Renal pelvis (tissue), 4 donors: Measurements from ENCODE around the gene PDK2. TPM values are rescaled to one million over a fixed set of nuclear protein-coding genes. Genes with fewer than 3 reads are reported as not detected.

ENCODE experiments used
- DNase-seq: peaks from one replicate; pipeline ENCODE4 v3.0.0-alpha.2; 2013
- polyA plus RNA-seq, 3 donors: library from polyadenylated mRNA; unstranded; fragments of 120-200 nt; gene quantifications; one replicate each; pipeline ENCODE4 v1.2.1, GENCODE V29; 2013; ENCODE audit not compliant: insufficient read length in 3 of 3

The PDK2 gene
- polyA plus RNA-seq, 3 donors, result 125 to 135 (median 129) TPM

DNA sequence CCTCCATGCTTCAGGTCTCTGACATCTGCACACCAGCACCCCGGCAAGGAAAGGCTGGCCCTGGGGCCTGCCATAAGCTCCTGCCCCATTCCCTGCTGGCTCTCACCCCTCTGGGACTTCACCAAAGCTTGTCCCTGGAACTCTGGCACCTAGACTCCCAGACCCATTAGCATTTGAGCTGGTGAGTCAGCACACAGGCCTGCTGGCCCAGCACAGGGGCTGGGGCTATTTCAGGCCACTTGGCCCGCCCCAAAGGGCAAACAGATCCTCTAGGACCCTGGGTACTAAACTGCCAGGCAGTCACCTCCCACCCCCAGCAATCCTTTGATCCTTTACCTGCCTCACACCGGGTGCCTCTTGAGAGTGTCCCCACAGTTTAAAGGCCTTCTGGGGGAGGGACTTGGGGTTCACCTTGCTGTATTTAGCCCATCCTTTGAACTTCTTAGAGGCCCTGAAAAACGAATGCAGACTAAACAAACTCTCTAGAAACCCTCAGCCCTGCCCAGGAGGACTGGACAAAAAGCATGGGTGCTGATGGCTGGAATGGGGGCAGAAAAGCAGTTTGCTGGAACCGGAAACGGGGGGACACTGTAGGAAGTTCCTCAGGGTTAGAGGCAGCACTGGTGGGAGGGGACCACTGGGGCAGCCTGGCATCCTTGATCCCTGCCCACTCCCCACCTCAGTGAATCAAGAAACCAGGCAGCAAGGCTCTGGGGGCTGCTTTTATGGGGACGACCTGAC lies 38.0 kb downstream of the PDK2 start:
- DNase-seq, result no peak

- DNase-seq, result no peak
Measured at GRCh38 chr17:50133769-50134099, 38.6 kb downstream of the PDK2 start.

DNA sequence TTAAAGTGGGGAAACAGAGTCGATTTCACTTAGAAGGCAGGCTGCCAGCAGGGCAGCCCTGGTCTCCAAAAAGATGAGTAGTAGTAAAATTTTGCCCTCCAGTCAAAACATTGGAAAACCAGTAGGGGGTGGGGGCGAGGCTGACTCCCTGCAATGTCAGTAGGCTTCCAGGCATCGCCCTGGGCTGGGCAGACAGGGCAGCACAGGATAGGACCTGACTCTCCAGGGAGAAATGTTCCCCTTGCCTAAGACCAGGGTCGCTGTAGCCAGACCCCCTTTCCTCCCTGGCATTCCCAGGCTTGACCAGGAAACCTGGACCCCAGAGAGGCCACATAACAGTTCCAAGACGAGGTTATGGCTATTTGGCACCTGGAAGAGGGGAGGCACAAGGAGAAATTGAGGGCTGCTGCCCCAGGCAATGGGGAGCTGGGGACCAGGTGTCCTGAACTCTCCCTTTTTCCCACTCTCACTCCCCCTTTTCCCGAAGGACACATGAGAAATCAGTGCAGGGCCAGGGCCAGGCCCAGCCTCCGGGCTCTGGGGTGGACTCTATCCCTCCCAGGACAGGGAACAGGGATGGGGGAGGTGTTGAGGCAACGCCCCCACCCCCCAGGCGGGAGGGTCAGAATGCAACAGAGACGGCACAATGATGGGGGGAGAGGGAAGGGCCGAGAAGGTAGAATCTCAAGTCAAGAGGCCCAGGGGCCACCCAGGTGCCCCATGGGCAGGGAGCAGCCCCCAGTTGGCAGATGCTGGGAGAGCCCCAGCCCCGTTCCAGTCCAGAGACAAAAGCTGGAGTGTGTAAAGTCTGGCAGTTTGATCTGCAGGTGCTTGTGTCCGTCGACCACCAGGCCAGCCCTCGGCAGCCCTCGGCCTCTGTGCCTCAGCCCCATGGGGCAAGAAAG lies 39.3 kb downstream of the PDK2 start:
- DNase-seq, result no peak

- no peak for DNase-seq
Measured at GRCh38 chr17:50135316-50136095, 40.4 kb downstream of the PDK2 start.

DNA sequence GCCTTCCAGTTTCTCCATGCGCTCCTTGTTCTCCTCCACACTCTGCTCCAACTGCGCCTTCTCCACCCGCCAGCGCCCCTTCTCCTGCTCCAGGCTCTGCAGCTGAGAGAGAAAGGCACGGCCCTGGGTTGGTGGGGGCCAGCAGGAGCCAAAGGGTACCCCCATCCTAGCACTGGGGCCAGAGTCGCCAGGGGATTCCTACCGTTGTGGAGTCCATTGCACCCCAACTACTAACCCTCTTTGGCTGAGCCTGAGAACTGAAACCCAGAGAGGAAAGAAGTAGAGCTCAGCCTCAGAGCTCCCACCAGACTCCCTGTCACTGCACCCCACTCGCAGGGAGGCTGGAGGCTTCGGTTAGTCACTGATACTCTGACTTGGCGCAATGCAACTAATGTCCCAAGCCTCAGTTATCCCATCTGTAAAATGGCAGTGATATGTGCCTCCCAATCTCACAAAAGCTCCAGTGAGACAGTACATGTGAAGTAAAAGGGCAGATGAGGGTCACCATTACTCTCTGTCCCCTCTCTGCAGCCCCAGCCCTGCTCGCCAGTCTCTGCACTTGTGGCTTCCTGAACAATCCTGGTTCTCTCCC lies 41.0 kb downstream of the PDK2 start:
- no peak for DNase-seq

DNA sequence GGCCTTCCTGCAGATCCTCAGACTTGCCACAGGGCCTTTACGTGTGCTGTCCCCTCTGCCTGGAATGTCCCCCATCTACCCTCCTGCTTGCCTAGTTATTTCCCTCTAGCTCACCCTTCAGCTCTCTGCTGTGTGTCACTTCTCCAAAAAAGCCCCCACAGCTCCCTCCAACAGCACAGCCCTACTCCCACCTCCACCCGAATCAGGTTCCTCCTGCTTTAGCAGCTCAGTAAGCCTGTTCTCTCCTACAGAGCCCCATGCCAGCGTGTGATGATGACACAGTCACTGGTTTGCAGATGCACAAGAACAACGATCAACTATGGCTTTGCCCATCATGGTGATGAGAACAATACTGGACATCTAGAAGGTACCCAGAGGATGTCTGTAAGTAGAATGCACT lies 41.9 kb downstream of the PDK2 start:
- no peak for DNase-seq

DNA sequence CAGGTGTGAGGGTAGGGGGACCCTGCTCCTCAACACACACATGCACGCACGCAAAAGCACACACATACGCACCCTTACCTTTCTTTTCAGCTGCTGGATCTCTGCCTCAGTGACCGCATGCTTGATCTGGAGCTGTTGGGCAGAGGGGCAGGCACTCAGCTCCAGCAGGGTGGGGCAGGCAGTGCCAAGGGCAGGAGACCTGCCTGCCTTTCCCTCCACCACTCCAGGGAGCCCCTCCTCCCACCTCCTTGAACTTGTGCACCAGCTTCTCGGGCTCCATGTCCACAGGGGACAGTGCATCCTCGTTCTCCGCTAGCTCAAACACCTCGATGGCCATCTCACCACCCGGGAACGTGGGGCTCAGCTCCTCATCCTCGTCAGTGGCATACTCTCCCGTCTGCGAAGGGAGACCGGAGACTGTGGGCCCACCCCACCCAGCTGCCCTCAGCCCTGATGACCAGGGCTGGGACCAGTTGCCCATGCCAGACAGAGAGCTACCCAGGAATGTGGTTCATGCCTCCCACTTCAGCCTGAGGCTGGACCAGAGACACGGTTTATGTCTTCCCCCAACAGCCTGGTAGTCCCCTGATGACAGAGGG lies 44.1 kb downstream of the PDK2 start:
- no peak for DNase-seq

GRCh38 chr17:50139950-50140885 lies 45.1 kb downstream of the PDK2 start:
- DNase-seq, result no peak

DNA sequence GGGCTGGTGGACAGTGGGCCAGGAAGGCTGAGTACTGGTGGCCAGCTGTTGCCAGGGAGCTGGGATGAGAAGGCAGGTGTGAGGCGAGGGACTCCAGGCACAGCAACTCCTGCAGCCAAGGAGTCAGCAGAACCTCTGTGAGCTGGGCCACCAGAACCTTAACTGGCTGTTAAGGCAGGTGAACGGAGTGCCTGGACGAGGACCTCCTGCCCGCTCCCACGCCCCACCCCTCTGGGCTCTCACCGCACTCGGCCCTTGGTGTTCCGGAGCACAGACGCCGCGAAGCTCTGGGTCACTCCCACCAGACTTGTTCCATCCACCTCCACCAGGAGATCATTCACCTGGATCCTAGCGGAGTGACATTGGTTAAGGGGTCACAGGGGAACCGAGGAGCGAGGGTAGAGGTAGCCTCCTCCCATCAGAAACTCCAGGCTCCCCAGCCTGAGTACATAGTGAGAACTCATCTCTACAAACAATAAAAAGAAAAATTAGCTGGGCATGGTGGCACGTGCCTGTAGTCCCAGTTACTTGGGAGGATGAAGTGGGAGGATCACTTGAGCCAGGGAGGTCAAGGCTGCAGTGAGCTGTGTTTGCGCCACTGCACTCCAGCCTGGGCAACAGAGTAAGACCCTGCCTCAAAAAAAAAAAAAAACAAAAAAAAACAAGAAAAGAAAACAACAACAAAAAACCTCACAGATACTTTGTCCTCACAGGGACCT lies 46.0 kb downstream of the PDK2 start:
- DNase-seq, result no peak

GRCh38 chr17:50141745-50142110 lies 46.6 kb downstream of the PDK2 start:
- no peak for DNase-seq

- DNase-seq, result no peak
Measured at GRCh38 chr17:50143461-50144176, 48.5 kb downstream of the PDK2 start.

GRCh38 chr17:50144355-50144754 lies 49.2 kb downstream of the PDK2 start:
- DNase-seq, result no peak

GRCh38 chr17:50144845-50145531 lies 49.8 kb downstream of the PDK2 start:
- DNase-seq, result no peak

DNA sequence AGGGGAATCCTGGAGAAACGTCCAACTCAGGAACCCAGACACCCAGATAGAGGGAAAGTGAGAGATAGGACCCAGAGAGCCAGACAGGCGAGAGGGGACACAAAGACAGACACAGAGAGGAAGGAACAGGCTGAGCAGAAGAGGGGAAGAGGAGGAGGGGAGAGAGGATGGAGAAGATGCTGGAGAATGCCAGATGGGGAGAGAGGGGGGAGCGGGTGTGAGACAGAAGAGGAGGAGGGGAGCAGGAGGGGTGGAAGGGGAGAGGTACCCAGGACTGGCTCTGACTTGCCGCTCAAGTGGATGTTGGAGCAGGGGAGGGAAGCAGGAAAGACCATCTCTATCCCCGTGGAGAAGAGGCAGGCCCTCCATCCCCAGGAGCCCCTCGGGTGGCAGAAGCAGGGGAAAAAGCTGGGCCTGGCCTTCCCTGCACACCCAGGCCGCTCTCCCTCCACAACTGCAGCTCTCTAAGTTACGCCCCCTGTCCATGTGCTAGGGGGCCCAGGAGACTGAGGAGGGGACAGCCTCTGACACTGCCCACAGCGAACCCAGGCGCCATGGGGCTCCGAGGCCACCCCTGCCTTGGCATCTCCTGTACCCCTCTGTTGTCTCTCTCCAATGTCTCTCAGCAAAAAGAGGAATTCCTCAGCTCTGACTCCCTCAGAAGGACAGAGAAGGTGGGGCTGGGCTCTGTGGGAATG lies 50.5 kb downstream of the PDK2 start:
- DNase-seq, result no peak

- no peak for DNase-seq
Measured at GRCh38 chr17:50146230-50146926, 51.2 kb downstream of the PDK2 start.

DNA sequence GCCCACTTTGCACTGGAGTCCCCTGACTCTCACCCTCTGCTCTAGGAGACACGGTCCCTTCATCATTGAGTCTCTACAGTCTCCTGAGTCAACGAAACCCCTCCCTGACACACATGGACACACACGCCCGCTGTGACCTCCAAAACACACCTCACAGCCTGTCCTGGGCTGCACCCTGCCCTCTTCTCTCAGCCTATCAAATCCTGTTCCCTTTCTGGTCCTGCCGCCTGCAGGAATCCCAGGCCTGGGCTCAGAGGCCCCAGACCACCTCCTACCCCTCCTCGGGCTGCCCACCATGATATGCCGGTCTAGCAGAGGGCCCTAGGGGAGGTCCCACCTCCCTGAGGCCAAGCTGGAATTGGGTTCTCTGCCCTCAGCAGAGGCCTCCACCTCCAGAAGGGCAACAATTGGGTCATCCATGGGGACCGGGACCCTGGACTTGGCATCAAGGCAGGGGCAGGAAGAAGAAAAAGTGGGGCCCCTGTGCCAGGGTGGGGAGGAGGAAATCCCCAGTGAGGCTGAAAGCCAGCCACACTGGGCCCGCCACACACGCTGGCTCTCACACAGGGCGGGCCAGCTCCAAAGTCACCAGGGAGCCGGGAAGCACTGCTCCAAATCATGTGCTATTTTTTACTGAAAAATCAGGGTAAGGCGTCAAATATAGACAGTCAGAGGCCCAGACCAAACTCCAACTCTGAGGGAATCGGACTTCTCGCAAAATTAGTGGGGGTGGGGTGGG lies 51.9 kb downstream of the PDK2 start:
- DNase-seq, result no peak

- no peak for DNase-seq
Measured at GRCh38 chr17:50147841-50148225, 52.7 kb downstream of the PDK2 start.
